GM18519 (cell line): Measurements from ENCODE around the gene GPR156.
"Not testable (repeated sequence)": the region's sequence is repeated elsewhere in the genome, so short reads cannot be mapped to it uniquely, and the experiment has no call there.

Experiments
- ATAC-seq: cut with Tn5 transposase; IDR thresholded peaks from one replicate; pipeline ENCODE4 v1.9.1; 2021; ENCODE audit warnings: mild to moderate bottlenecking, moderate library complexity; ENCODE audit not compliant: unreplicated experiment, low FRiP score

GPR156 gene

DNA sequence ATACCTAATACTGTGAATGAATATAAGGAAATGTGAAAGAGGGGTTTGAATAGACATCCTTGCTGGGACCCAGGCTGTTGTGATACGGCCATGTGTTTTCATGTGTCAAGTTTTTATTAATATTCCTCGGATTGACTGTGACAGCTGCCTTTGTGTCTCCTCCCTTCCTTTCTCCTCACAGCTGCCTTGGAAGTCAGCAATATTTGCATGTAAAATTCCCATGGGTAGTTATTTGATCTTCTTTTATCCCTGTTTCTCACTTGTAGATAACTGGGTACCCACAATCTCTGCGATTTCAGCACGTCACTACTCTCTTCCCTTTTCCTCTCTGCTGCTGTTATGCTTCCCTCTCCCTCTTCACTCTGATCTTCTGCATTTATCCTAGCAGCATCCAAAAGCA is 9.4 kb downstream of the GPR156 start:
- ATAC-seq: no peak

DNA sequence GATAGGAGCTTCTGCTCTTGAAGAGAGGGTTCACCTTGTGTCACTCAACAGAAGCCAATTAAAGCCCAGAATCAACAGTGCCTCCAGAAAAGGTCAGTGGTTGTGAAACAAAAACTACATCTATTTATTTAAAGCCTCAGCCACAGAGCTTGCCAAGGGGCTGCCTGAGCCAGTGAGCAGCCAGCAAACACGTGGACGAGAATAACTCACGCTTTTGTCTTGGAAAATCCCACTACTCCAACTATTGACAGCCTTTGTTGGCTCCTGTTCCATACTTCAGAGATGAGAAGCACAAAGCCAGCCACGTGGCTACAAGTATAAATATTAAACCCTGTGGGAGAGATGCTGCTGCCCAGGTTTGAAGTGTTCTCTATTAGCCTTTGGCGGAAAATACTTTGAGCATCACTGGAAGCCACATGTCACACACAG is 10.3 kb downstream of the GPR156 start:
- no peak for ATAC-seq

DNA sequence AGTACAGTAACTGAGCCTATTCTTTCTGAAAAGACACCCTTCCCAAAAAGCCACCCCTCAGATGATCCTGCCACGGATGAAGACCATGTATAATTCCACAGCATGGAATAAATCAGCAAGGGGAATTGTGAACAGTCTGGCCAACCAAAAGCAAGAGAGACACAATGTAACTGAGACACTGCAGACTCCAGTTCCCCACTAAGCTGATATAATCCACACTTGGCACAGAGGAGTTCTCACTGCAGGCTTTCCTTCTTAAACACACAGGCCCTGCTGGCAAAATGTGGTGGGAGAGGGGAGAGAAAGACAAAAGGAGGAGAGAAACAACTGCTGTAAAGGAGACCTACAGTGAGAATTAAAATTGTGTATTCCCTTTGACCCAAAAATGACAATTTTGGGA is 12.7 kb downstream of the GPR156 start:
- no peak for ATAC-seq

DNA sequence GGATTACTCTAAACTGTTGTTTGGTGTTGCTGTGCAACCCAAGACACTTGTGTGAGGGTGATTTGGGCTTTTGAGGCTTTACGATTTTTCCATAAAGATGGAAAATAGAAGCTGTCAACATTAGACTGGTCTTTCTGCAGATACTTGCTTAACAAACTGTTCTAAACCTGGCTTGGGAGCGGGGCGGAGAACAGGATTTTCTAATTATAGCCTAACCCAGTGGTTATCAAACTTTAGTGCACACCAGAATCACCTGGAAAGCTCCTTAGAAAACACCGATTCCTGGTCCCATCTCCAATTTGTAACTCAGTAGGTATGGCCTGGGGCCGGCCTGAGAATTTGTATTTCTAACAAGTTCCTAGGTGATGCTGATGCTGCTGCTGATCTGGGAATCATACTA is 19.0 kb downstream of the GPR156 start:
- no peak for ATAC-seq

DNA sequence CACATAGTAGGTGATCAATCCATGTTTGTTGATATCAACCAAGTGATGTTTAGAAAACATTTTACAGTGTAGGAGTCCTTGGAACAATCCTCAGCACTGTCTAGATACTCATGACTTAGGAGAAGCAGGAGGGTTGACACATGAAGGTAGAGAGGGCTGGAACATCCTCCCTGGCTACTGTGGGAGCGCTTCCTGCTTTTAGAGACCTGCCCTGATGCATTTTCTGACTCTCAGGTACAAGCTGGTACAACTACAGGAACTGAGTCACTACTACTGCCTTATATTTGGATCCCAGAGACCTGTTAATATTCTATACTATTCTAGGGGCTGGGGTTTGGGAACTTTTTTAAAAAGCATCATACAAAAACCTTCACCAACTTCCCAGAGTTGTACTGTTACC is 20.1 kb downstream of the GPR156 start:
- ATAC-seq: no peak

DNA sequence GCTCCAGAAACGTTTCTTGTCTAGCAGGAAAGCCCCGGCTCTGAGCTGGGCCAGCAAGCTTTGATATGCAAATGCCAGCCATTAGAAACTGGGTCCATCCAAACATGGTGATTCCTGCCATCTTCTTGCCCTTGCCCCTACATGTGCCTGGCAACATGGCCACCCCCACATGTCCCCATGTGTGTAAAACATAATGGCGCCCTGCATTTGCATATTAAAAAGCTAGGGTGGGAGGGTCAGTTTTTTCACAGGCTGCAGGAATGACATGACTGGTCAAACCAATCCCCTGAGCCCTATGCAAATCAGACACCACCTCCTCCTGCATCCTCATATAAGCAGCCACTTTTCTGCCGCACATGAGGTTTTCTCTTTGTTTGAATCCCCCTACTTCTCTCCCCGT is 21.2 kb downstream of the GPR156 start:
- no peak for ATAC-seq

DNA sequence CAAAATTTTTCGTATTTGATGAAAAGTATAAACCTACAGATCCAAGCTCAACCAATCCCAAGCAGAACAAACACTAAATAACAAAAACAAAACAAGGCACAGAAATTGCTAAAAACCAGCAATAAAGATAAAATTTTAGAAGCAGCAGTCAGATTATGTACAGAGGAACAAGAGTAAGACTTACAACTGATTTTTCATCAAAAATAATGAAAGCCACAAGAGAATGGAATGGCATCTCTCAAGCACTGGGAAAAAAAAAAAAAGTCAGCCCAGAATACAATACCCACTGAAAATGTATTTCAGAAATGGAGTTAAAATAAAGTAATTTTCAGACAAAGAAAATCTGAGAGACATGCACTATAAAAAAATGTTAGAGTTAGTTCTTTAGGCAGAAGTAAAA is 27.0 kb downstream of the GPR156 start:
- no peak for ATAC-seq

DNA sequence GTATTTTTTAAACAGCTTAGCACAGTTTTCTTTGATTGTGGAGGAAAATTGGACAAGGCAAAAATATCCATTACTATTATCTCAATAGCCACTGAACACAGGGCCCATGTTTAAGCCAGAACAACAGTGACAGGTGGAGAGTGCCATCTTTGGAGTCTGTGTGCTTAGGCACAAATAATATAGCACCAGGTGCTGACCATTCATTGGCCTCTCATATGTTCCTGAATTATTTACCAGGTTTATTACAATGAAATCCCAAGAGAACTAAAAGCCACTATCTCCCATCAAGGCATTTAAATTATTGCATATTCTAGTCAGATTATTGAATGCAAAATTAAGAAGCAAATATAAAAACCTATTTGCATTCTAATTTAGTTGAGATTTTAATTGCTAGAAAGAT is 39.6 kb downstream of the GPR156 start:
- ATAC-seq: no peak

DNA sequence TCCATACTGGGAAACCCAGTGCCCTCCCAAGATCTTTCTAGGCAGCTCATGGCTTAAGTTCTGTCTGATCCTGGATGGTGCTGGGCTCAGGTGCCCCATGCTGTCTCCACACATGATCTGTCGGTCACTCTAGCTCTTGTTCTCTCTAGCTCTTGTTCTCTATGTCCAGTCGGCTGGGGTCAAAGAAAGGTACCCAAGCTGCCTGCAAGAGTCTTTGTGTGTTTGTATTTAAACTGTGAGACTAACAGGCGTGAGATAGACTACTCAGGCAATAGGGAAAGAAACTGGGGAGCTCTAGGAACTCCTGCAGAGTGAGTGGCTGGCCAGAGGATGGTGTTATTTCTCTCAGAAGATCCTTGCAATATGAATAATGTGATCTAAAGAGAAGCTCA is 40.2 kb downstream of the GPR156 start:
- no peak for ATAC-seq

DNA sequence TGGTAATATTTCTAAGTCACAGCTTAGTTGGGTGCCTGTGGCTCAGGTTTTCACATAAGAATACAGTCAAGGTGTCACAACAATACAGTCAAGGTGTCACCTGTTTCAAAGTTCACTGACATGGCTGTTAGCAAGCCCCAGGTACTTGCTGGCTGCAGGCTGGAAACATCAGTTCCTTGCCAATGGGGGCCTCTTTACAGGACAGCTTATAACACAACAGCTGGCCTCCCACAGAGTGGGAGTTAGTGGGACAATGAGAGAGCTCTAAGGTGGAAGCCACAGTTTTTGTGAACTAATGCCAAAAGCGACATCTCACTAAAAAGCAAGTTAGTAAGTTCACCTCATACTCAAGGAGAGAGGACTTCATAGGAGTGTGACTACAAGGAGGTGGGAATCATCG is 45.4 kb downstream of the GPR156 start:
- ATAC-seq: no peak

DNA sequence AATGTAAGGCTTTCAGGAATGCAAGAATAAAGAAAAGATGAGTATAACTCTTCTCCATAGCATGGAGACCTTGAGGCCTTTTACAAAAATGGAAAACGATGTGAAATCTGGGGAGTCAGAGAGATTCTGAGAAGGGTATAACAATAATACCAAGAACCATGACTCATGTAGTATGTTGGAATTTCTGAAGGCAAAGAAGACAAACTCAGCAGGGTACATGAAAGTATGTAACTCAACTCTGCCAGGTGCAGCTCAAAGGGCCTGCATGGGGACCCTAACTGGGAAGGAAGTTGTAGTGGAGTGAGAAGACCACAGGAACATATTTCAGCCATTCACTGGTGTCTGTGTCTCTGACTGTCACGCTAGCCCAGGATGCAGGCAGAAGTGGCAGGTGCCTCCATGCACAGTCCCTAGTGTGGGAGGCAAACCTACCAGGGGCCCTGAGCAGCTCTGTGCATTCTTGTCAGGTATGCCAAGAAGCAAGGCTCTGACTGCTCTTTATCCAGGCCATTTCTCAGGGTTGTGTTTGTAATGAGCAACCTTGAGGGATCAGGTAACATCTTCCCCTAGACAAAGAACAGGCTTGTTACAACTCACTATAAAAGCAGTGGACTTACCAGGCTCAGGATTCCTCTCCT is 57.2 kb downstream of the GPR156 start:
- ATAC-seq: no peak

DNA sequence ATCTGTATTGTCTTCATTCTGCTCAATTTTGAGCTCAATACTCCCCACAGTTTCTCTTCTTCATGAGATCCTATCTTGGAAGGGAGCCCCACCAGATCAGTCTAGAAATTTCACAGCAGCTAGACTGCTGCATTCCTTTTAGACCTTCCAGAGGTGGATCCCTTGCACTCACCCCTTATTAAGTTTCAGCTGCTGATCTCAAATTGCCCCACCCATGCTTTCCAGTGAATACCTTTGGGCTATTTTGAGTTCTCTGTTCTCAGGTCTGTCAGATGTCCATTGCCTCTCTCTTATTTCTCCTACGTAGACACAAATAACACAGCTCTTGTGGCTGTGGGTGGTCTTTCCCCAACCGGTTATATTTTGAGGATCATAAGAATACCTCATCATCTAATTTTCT is 60.8 kb downstream of the GPR156 start:
- no peak for ATAC-seq

DNA sequence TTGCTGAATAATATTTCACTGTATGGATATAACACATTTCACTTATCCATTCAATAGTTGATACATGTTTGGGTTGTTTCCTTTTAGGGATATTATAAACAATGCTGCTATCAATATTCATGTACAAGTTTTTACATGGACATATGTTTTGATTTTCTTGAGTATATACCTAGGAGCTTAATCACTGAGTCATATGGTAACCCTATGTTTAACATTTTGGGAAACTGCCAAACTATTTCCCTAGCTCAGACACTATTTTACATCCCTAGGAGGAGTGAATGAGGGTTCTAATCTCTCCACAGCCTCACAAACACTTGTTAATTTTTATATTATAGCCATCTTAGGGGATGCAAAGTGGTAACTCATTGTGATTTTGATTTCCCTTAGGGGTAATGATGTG is 66.0 kb downstream of the GPR156 start:
- no peak for ATAC-seq

DNA sequence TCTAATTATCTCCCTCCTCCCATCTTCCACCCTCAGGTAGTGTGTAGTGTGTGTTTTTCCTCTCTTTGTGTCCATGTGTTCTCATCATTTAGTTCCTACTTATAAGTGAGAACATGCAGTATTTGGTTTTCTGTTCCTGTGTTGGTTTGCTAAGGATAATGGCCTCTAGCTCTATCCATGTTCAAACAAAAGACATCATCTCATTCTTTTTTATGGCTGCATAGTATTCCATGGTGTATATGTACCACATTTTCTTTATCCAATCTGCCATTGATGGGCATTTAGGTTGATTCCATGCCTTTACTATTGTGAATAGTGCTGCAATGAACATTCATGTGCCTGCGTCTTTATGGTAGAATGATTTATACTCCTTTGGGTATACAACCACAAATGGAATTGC is 68.4 kb downstream of the GPR156 start:
- ATAC-seq: not testable (repeated sequence)

DNA sequence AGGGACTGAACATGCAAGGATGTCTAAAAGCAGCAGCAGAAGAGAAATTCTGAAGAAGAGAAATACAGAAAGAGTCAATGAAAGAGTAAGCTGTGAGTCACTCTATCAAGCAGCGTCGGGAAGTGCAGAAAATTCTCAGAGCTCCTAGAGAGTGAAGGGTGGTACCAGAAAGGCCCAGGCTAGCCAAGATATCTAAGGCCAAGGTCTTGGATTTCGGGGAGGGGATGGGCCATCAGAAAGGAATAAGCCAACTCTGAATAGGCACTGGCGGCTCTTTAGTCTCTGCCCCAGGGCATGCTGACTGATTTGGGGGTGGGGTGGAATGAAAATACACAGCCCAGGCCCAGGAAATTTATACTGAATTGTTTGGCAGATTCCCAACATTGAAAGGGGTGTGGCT is 70.8 kb downstream of the GPR156 start:
- no peak for ATAC-seq

DNA sequence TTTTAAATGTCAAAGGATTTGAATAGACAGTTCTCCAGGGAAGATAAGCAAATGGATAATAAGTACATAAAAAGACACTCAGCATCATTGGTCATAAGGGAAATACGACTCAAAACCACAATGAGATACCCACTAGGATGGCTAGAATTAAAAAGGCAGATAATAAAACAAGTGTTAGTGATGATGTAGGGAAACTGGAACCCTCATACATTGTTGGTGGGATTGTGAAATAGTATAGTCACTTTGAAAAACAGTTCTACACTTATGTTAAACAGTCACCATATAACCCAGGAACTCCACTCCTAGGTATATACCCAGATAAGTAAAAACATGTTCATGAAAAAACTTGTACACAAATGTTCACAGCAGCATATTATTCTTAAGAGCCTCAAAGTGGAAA is 72.5 kb downstream of the GPR156 start:
- no peak for ATAC-seq

DNA sequence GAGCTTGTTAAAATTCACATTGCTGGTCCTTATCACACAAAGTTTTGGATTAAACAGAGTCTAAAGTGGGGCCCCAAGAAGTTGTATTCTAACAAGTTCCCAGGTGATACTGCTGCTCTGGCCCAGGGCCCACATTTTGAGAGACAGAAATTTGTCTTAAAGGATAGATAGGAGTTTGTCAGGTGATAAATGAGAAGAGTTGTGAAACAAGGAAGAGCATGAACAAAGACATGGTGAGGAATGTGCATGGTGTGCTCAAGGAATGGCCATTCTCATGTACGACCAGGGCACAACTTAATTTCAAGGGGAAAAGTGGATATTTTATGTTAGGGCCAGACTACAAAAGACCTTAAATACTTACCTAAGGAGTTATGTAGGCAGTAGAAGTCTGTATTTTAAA is 75.6 kb downstream of the GPR156 start:
- ATAC-seq: no peak

DNA sequence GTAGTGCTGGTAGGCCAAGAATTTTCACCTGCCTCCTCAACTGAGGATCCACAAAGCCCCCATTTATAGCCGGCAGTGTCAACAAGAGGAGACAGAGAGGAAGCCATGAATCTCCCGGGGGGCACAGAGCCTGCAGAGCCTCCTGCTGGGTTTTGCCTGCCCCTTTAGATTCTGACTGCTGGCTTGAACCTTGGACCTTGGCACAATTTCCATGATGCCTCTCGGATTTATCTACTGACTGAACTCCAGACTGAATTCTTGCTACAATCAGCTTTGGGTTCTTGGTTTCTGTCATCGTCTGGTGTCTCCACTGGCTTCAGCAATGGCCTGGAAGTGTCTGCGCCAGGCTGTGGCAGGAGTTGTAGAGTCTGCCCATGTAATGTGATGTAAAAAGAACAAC is 80.7 kb downstream of the GPR156 start:
- ATAC-seq: no peak

DNA sequence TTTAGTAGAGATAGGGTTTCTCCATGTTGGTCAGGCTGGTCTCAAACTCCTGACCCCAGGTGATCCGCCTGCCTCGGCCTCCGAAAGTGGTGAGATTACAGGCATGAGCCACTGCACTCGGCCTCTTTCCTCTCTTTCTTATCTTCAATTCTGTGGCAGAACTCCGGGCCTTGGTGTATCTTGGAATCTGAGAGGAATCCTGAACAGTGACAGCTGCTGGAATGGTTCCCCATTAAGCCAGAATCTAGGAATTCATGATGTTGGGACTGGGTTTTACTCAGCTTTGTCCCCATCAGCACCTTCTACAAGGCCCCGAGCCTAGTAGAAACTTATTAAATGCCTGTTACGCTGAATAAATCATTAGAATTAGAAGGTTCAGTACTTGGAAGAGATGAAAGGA is 81.4 kb downstream of the GPR156 start:
- ATAC-seq: no peak

DNA sequence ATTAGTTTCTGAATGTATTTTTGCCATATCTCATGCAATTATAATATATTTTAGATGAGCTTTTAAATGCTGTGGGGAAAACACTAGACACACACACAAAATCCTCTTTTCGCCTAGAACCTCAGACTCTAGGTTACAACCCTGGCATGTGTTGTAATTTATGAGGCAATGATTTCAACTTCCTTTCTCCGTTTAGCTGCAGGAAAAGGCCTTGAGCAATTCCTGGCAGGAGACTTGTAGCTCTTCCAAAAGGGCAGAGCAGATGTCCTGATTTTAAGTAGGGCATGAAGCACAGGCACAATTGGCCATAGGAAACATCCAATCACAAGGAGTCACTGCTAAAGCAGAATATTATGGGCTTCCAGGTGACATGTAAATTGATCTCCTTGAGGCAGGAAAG is 82.0 kb downstream of the GPR156 start:
- no peak for ATAC-seq

DNA sequence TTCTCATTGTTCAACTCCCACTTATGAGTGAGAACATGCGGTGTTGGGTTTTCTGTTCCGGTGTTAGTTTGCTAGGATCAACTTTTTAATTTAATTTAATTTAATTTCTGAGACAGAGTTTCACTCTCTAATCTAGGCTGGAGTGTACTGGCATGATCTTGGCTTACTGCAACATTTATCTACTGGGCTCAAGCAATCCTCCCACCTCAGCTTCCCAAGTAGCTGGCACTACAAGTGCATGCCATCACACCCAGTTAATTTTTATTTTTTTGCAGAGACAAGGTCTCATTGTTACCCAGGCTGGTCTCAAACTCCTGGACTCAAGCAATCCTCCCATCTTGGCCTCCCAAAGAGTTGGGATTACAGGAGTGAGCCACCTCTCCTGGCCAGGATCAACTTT is 82.7 kb downstream of the GPR156 start:
- ATAC-seq: no peak

DNA sequence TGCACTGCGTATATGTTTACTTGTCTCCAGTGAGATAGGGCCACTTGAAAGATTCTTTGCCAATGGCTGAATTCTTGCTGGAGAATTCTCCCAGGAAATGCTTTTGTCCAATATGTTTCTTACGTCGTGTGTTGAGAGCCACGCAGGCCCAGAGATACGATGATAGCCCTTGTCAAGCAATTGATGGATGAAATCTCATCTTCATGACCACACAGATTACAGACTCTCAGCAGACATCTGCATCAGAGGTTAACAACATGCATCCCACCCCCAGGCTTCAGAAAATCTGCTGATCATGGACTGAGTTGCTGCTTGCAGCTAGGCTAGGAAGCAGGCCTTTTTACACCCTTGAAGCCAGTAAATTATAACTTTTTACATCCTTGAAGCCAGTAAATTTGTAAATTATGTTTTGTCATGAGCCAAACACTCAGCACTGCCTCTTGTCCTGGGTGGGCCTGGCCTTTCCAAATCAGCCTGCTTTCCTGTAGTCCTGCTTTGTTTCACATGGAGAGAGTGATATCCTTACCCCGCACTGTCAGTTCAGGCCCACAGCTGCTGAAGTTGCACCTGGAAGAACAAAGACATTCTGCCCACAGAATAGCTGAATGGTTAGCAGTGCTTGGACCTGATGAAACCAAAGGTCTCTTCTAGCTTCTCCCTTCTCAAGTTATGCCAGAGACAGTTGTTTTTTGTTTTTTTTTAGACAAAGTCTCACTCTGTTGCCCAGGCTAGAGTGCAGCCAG is 84.4 kb downstream of the GPR156 start:
- ATAC-seq: no peak
